Inflammatory macrophage treated with lipopolysaccharide for 1 hour (primary cell): ENCODE data around the gene TMEM87B.
"Not testable (repeated sequence)": the region's sequence is repeated elsewhere in the genome, so short reads cannot be mapped to it uniquely, and the experiment has no call there.

Experiments
- DNase-seq, 2 donors: peaks; one replicate each; pipeline ENCODE4 v3.0.0-alpha.2; 2020 to 2022

TMEM87B gene

DNA sequence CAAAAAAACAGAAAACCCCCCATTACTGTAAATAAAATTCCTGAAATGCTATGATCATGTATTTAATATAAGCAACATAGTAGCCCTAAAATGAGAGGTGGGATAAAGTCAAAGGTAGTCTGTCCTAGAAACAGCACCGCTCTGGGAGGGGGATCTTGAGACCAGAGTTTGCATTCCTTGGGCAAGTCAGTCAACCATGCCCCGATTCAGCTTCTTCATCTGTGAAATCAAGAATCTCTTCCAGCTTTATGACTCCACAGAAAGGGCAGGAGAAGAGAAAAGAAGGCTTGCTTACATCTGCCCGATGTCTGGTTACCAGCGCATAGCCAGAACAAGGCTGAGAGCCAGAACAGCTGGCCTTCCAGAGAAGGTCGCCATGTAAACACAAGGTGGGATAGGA, 81.0 kb downstream of the TMEM87B start:
- DNase-seq: no peak

DNA sequence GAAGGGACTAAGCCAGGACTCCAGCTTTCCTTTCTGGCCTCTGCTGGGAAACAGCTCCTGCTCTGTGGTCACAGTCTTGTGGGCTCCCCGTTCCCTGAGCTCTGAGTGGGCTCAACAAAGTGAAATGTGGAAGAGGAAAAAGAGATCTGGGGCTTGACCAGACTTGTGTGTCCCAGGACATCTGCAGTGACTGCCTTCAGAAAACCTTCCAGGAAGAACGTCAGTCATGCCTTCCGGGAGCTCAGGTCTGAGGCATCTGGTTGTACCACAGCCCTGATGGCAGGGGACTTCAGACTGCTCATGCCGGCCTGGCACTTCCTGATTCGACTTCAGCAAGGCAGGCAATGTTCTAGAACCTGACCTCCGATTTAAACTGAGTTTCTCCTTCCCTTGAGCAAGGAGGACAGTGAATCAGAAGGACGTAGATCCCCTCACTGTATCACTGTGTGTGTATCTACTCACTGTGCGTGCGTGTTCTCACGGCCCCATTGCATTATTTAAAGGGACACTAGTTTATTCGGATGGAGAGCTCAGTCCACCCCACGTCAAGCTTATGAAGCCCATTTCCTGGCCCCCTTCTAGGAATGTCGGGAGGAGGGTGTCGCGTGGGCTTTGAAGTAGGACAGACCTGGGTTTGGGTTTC, 82.6 kb downstream of the TMEM87B start:
- peak; percentile 14 to 21 for DNase-seq

DNA sequence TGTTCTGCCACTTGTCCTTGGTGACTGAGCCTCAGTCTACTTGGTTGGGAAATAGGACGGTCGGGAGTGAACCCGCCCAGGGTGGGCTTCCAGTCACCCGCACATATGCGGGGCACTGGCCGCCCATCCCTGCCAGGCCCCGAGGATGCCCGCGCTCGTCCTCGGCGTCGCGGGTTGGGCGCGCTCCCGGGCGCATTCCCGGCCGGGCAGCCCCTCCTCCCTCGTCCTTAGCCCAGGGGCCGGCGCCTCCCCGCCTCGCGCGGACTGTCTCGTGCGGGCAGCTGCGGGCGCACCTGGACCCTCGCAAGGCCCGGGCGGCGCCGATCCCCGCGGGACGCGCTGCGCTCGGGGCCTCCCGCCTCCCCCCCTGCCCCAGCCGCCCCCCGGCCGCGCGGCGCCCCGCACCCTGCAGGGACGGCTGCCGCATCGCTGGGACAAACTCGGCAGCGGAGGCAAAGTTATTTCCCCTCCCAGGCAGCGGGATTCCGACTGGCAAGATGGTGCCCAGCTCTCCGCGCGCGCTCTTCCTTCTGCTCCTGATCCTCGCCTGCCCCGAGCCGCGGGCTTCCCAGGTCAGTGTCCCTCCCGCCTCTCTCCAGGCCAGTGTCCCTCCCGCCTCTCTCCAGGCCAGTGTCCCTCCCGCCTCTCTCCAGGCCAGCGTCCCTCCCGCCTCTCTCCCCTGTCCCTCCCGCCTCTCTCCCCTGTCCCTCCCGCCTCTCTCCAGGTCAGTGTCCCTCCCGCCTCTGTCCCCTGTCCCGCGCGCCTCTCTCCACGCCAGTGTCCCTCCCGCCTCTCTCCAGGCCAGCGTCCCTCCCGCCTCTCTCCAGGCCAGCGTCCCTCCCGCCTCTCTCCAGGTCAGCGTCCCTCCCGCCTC, 83.3 kb downstream of the TMEM87B start, which contains the start of gene FBLN7:
Gene FBLN7, plus strand, starts transcription at position 227 of the 874 bp plus-strand sequence. Its CDS starts 271 bp downstream, at position 498.
- no peak for DNase-seq

DNA sequence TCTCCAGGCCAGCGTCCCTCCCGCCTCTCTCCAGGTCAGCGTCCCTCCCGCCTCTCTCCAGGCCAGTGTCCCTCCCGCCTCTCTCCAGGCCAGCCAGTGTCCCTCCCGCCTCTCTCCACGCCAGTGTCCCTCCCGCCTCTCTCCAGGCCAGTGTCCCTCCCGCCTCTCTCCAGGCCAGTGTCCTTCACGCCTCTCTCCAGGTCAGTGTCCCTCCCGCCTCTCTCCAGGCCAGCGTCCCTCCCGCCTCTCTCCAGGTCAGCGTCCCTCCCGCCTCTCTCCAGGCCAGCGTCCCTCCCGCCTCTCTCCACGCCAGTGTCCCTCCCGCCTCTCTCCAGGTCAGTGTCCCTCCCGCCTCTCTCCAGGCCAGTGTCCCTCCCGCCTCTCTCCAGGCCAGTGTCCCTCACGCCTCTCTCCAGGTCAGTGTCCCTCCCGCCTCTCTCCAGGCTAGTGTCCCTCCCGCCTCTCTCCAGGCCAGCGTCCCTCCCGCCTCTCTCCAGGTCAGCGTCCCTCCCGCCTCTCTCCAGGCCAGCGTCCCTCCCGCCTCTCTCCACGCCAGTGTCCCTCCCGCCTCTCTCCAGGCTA, 84.1 kb downstream of the TMEM87B start:
- not testable (repeated sequence) for DNase-seq

DNA sequence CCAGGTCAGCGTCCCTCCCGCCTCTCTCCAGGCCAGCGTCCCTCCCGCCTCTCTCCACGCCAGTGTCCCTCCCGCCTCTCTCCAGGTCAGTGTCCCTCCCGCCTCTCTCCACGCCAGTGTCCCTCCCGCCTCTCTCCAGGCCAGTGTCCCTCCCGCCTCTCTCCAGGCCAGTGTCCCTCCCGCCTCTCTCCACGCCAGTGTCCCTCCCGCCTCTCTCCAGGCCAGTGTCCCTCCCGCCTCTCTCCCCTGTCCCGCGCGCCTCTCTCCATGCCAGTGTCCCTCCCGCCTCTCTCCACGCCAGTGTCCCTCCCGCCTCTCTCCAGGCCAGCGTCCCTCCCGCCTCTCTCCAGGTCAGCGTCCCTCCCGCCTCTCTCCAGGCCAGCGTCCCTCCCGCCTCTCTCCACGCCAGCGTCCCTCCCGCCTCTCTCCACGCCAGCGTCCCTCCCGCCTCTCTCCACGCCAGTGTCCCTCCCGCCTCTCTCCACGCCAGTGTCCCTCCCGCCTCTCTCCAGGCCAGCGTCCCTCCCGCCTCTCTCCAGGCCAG, 84.7 kb downstream of the TMEM87B start:
- not testable (repeated sequence) for DNase-seq

DNA sequence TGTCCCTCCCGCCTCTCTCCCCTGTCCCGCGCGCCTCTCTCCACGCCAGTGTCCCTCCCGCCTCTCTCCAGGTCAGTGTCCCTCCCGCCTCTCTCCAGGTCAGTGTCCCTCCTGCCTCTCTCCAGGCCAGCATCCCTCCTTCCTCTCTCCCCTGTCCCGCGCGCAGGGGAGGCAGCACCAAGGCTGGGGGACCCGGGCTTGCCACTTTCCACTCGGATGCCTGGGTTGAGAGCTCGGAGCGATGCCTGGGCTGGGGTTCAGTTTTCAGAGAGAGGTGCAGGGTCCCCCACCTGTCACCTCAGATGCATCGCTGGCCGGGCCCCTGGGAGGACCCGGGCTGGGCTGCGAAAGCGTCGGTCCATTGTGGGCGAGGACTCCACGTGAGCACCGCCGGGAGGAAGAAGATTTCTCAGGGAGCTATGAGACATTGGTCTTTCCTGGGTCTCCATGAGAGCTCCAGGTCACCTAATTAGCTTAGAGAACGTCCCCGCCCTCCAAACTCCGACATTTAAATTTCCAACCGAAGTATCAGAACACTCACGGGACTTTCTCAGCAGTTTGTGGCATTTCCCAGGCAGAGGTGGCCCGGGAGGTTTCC, 85.2 kb downstream of the TMEM87B start:
- peak in 1 of 2 donors; percentile 10 for DNase-seq

DNA sequence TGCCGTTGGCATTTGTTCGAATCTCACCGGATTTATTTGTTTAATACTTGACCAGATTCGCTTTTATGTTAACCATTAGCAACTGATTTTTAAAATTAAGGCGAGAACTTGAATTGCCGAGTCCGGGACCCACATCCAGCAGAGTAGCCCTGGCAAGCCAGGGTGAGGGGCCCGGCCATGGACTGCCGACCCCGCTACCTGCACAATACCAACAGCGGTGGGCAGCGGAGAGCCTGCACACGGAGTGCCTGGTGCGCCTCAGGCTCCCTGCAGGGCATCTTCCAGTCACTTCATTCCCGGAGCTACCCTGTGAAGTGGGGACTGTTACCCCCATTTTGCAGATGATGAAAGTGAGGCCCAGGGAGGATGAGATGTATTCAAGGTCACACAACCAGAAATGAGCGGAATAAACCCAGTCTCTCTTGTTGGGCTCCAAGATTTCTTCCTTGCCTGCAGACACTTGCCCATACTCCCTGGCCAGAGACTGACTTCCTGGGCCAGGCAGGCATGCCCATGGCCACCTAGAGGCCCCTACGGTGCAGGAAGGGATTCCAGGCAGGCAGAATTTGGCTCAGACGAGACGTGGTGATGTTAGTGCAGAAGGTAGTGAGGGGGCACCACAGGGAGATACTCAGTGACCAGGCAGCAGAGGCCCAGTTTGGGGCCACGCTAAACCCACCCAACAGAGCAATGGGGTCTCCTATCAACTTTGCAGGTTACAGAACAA, 86.0 kb downstream of the TMEM87B start:
- no peak for DNase-seq

DNA sequence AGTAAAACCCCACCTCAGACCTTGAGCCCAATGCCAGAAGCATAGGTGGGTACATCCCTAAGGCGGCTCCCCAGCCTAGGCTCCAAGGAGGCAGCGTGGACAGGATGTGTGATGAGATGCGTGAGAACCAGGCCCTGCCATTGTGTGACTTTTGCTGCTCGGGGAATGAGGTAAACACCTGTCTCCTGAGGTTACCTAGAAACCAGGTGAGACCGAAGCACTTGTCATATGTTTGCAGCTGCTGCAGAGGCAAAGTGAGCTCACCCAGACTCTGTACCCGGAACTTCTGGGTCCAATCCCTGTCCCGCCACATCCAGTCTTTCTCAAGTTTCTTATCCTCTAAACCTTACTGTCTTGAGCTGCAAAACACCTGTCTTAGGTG, 86.5 kb downstream of the TMEM87B start:
- DNase-seq: no peak

DNA sequence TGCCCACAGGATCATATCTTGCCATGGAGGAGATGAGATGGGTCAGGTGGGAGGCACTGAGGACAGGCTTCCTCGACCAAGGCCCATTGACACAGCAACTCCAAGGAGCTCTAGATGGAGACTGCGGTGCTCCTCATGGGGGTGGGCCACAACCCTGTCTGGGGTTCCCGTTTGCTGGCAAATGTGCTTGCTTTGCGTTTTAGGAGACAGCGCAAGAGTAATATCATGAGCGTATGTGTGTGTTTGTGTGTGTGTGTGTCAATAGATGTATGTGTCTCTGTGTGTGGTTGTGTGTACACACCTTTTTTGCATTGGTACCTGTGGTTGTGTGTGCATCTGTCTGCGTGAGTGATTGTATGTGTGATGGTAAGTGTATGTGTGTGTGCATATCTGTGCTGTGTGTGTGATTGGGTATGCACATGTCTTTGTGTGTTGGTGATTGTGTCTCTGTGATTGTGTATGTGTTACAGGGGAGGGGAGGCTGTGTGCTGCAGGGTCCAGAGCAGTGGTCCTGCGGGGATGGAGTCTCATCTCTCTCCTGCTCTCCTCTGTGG, 87.5 kb downstream of the TMEM87B start:
- no peak for DNase-seq

DNA sequence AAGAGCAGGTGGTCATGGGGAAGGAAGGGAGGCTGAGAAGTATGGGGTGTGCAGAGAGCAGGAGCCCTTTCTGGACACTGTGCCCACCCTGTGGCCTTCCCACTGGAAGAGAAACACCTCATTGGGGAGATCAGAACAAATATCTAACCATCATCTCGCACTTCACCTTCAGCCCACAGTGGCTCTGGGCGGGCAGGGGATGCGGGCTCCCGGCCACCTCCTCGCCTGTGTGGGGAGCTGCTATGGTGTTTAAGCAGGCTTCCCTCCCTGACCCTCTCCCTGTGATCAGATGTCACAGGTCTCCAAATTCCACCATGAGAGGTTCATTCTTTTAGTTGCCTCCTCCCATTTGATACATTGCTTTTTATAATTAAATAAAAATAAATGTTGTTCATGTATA, 88.1 kb downstream of the TMEM87B start:
- no peak for DNase-seq

DNA sequence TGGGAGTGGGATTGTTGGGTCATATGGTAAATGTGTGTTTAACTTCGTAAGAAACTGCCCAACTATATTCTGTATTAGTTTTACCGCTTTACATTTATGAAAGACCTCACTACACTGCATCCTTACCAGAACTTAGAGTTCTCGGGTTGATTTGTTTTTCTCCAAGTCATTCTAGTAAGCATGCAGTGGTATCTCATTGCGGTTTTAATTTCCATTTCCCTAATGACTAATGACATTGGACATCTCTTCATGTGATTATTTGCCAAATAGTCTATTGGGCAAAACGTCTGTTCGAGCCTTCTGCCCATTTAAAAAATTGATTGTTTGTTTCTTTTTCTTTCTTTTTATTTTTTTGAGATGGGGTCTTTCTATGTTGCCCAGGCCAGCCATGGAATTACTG, 89.9 kb downstream of the TMEM87B start:
- DNase-seq: no peak

DNA sequence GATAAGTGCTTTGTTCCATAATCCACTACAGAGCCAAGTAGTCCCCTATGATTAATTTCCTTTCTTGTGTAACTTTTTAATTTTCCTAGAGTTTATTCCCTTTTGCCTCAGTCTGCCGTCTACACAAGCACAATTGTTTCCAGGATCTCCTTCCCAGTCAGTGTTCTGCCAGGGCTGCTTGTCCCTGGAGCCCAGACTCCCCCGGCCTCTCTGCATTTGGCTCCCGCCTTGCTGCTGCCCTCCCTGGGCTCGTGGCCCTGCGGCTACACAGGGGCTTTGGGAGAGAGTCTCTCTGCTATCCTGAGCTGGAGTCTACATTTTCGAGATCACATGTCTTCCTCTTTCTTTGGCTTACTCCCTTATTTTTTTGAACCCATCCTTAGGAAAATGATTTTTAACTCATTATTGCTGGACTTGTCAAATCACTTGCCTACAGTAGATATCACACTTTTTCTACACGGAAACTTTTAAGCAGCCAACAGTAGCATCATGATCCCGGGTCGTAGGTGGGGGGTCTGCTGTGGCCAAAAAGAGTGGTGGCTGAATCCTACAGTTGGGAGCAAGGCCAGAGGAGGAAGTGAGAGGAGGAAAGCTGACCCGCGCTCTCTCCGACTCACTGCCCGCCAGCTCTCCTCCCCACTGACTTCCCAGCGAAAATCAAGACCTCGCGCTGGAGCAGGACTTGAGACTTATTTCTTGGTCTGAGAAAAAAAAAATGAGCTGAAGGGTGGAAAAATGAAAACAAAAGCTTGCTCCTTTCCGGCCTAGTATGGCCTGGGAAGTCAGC, 92.5 kb downstream of the TMEM87B start:
- DNase-seq: no peak

DNA sequence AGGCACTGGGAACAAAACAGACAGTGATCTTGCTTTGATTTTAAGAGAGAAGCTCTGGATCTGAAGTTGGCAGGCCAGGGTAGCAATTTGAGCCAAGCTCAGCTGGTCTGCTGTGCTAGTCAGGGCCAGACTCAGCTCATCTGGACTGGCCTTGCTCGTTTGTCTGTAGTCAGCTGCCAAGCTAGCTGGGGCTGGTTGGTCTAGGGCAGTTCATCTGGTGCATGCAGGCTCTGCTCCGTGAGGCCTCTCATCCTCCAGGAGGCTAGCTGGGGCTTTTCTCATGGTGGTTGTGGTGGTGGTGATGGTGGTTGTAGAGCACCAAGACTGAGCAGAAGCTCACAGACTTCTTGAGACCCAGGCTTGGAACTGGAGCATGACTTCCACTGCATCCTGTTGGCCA, 93.4 kb downstream of the TMEM87B start:
- no peak for DNase-seq

DNA sequence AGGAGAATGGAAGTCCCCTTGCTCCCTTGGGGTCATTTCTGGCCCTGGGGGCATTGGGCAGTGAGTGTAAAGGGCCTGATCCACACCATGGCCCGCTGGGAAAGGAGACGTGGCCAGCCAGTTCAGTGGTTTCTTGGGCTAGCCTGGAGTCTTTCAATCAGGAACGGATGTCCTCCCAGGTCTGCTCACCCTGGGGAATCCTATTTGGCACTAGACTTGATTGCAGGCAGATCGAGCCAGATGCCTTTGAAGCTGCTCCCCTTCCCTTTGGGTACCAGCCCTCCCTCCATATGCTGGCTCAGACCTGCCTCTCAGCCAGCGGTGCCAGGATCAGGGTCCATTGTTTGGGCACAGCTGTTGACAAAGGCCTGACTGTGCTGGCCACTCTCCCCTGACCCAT, 94.1 kb downstream of the TMEM87B start:
- no peak for DNase-seq

DNA sequence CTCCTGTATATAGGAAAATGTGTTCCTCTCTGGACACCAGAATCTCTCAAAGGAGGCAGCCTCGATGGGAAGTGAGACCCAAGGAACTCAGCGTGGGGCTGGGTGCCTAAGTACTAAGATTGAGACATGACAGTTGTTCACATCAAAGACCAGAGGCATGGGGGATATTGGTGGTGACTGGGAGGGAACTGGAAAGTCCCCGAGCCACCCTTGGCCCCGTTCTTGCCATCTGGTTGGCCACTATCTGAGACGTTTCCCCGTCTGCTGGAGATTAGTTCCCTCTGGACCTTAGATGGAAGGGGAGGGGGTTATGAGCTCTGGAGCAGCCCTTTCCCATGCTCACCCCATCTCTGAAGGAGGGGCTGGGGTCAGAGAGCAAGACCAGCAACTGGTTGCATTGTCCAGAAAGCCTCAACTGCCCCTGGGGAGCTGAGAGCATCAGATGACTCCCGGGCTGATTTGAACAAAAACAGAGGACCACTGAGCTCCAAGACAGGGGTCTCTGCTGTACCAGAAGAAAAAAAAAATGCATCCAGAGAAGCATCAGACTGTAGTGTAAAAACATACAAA, 94.9 kb downstream of the TMEM87B start:
- DNase-seq: peak in 1 of 2 donors; percentile 1

DNA sequence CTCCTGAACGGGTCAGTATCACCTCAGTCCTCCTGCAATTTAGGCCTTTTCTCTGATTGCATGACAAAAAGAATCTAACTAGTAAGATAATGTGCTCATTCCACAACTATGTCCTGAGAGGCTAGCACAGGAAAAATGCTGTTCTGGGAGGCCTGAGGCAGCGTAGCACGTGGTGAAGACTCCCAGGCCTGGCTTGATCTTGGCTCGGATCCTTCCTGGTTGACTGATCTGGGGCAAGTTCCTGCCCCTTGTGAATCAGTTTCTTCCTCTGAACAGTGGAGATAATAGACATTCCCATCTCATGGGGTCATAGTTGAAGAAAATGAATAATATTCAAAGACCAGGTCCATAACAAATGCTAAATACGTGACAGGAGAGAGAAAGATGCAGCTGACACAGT, 95.4 kb downstream of the TMEM87B start:
- DNase-seq: no peak

DNA sequence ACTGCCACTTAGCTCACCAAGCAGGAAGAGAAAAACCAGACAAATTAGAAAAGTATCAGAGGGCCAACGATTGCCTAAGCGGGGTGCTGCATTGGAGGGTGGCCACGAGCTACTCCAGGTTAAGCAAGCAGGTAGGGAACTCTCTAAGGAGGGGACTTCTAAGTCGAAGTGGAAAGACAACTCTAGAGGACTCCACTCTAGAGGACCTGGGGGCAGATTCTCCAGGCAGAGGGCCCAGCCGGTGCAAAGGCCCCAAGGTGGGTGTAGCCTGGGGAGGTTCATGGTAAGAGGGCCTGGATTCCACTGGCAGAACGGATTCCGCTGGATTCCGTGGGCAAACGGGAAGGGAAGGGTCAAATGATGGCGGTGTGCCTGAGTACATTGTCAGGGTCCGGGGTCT, 95.8 kb downstream of the TMEM87B start:
- DNase-seq: no peak

DNA sequence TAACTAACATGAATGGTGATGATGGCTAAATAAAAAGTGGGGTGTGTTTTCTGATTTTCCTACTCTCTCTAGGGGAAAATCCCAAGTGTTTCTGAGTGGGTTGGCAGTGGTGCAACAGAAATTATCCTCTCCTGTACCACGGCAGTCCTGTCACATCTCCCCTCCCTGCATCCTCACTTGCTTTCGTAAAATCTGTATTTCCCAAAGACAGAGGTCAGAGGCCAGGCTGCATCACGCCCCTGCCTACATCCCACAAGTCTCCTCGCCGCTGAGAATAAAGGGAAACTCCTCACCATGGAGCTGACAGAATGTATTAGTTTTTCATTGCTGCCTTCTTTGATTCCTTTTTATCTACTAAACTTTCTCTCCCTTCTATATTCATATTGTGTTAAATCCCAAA, 96.2 kb downstream of the TMEM87B start:
- peak; percentile 33 to 72 for DNase-seq

DNA sequence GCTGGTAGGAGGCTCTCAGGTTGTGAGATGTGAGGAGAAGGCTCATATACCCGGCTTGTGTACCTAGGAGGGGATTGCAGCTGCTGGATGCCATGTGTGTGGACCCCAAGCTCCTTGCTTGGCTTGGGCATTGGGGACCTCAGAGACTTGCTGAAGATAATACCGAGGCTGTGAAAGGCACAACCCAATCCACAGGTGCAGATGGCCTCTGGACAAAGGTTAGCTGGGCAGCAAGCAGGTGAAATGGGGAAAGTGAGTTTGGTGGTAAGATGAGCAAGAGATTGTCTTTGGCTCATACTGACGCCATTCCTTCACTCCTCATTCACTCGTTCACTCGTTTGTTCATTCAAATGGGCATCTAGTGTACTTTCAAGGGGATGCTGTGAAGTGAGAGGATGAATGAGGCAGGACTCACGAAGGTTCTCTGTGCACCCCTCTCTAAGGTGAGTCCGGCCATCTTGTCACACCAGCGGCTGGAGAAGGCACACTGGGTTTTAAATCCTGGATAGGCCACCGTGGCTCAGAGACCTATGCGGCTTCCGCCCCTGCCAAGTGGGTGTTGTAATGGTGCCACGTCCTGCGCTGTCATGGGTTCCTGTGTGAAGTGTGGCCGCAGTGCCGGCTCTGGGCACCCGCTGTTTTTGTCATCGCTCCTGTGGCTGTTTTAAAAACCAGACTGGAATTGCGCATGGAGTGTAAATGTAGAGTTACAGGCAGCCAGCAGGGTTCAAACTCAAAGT, 96.8 kb downstream of the TMEM87B start:
- no peak for DNase-seq

DNA sequence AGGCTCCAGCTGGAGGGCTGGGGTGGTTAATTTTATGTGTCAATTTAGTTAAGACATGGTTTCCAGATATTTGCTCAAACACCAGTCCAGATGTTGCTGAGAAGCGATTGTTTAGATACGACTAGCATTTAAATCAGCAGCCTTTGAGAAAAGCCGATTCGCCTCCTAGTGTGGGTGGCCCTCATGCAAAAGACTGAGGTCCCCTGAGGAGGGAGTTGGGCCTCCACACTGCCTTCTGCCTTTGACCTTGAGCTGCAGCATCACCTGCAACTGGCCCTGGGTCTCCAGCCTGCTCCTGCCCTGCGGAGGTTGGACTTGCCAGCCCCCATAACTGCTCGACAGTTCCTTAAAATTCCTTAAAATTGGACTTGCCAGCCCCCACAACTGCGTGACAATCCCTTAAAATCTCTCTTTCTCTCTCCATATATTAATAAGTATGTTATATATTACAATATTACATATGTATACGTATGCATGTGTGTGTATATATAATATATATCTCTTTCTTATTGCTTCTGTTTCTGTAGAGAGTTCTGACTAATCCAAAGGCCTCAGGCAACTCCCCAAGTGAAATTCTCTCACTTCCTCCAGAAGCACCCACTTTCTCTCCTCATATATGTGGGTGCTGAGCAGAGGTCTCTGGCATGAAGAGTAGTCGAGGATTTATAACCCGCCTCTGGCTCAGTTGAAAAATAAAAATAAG, 97.6 kb downstream of the TMEM87B start:
- peak in 1 of 2 donors; percentile 37 for DNase-seq
